SH-SY5Y (cell line): ENCODE measurements around the gene GAL3ST1.

Source experiments
- GATA2 ChIP-seq: IDR thresholded peaks from 2 replicates; pipeline ENCODE4 v1.6.1; 2011; ENCODE audit warnings: mild to moderate bottlenecking, low read depth, low read length
- GATA3 ChIP-seq: IDR thresholded peaks from 2 replicates; pipeline ENCODE4 v1.6.1; 2011; ENCODE audit warnings: low read depth, mild to moderate bottlenecking, low read length, moderate library complexity

- TF ChIP-seq GATA2: no peak
- no peak for TF ChIP-seq GATA3
Observed at GRCh38 chr22:30596199-30596598, 21.7 kb upstream of the GAL3ST1 start.
